GM19328 (cell line): ENCODE measurements around the gene PIP4K2B.
"Not testable (repeated sequence)": the region's sequence is repeated elsewhere in the genome, so short reads cannot be mapped to it uniquely, and the experiment has no call there.

Experiments
- ATAC-seq: cut with Tn5 transposase; IDR thresholded peaks from one replicate; pipeline ENCODE4 v1.9.1; 2021; ENCODE audit warnings: mild to moderate bottlenecking, moderate library complexity; ENCODE audit not compliant: unreplicated experiment

Gene PIP4K2B

DNA sequence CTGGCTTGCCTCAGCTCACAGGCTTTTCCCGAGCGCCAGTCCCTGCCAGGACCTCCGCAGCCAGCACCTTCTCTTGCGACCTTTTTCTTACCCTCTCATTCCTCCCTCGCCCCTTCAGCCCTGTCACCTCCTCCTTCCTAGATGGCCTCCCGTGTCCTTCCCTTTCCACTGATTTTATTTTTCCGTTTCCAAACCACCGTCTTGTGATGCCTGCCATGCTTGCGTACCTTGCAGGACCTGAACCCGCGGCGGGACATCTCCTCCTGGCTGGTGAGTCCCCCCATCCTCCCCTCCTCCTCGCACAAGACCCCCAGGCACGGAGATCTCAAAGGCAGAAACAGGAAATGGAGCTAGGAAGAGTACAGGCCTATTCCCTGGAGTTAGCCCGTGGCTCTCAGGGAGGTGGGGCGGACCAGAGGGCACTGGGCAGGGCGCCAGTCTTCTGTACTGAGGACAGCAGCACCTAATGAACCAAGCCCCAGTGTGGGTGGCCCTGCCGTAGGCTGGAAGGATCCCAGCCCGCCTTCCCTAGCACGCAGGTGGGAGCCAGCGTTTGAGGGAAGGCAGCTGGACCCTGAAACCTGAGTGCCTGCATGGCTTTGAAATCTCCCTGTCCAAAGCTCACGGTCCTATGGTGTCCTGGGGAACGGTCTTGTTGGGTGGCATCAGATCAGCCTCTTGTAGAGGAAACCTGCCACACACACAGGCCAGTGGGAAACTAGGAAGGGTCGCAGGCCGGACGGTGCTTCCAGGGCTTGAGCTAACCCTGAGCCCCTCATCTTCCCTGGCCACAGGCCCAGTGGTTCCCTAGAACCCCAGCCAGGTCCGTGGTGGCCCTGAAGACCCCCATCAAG is 68.6 kb downstream of the PIP4K2B start:
- no peak for ATAC-seq

GRCh38 chr17:38729886-38730525 is 69.3 kb downstream of the PIP4K2B start, which contains the start of gene CISD3:
TSS of gene CISD3 (plus strand) at chr17:38730341. CDS start at chr17:38730359, 18 bp downstream.
- ATAC-seq = peak; percentile 80

DNA sequence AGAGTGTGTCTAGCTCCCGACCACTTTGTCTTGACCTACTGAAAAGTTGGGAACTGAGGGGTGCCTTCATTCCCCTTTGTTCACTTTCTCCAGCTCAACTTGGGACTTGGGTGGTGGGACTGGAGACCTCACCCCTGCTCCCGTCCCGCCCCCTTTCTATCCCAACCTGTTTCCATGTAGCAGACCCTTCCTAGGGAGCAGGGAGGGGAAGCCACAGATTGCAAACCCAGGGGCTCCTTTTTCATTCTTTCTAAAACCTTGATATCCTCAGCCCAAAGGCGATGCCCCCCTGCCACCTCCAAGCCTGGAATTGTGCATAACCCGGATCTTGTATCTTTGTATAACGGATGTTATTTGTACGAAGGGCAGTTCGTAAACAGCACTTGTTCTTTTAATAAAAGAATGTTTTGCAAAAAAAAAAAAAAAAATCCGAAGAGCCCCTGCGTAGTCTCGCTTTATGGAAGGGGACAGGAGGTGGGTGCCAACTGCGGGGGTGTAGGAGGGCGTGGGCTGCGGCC is 69.9 kb downstream of the PIP4K2B start:
- ATAC-seq = no peak

DNA sequence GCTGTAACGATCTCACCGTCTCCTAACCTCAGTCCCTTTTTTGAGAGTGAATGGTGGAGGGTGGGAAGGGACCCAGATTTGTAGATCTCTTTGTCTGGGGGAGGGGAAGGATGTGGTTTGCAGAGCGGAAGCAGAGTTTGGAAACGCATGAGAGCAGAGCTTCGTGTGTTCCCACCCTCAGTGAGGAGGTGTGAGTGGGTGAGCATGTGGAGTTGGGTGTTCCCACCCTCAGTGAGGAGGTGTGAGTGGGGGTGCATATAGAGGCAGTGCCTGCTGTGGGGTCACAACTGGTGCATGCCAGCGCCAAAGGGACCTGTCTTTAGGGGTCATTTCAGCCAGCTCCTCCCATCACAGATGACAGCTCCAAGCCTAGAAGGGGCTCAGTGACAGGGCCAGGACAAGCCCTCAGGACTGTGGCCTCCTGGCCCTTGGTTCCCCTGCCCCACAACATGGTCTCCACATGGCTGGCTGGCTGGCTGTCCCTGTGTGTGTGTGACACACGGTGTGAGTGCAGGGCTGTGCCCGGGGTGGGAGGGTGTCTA is 71.0 kb downstream of the PIP4K2B start:
- ATAC-seq = no peak

- no peak for ATAC-seq
These were observed 71.6 kb downstream of the PIP4K2B start for GRCh38 chr17:38727736-38728135.

DNA sequence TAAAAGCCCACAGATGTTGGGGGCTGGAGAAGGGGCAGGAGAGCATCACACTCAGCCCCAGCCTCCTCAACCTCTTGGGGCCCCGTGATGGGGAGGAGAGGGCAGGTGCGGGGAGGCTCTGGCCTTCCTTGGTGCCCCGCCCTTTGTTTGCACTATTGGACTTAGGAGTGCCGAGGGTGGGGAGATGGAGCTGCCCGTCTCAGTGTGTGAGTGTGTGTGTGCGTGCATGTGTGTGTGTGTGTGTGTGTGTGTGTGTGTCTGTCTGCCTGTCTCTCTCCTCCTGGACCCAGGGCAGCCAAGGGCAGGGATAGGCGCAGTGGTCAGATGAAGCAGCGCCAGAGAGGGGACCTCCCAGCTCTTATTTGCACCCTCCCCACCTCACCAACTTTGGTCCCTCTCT is 73.2 kb downstream of the PIP4K2B start:
- not testable (repeated sequence) for ATAC-seq

DNA sequence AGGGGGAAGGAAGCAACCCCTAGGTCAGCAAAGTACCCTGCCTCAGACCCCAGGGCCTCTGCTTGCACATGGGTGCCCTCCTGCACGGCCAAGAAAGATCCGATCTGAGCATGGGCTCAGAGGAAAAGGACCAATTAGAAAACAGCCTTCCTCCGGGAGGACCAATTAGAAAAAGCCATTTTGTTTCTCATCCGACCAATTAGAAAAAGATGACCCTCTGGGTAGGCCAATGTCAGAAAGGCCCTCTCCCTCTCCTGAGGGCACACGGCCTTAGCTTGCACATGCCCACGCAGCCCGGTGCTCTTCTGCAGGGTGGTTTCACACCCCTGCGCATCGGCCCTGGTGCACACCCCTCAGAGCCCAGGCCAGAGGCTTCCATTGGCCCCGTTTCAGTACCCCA is 74.3 kb downstream of the PIP4K2B start:
- ATAC-seq = no peak

DNA sequence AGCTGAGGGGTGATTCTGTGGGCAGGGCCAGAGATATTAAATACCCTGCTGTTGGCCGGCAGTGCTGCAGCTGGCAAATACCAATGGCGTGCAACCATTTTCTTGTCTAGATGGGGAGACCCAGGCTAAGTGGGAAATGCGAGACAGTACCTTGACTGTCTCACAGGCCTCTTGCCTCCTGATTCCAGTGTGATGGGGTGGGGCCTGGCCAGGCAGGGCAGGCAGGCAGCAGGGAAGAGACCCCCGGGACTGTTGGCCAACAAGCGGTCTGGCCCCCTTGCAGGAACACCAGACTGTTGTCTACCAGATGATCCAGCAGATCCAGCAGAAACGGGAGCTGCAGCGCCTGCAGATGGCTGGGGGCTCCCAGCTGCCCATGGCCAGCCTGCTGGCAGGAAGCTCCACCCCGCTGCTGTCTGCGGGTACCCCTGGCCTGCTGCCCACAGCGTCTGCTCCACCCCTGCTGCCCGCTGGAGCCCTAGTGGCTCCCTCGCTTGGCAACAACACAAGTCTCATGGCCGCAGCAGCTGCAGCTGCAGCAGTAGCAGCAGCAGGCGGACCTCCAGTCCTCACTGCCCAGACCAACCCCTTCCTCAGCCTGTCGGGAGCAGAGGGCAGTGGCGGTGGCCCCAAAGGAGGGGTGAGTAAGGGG is 74.9 kb downstream of the PIP4K2B start:
- ATAC-seq = no peak

- ATAC-seq = no peak
These were observed 77.6 kb downstream of the PIP4K2B start for GRCh38 chr17:38721802-38722201.

DNA sequence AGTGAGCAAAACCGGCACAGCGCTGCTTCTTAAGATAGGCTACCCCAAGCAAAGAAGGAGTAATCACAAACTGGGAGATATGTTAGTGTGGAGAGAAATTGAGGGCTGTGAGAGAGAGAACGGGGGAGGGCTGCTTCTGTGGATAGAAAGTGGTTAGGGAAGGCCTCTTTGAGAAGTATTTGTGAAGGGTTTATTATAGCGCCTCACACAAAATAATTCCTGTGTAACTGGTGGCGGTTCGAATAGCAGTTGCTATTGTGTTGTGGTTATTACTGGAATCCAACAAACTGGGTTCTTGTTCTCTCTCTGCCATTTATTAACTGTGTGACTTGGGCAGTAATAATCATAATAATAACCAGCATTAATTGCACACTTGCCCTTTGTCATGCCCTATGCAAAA is 78.4 kb downstream of the PIP4K2B start:
- no peak for ATAC-seq

DNA sequence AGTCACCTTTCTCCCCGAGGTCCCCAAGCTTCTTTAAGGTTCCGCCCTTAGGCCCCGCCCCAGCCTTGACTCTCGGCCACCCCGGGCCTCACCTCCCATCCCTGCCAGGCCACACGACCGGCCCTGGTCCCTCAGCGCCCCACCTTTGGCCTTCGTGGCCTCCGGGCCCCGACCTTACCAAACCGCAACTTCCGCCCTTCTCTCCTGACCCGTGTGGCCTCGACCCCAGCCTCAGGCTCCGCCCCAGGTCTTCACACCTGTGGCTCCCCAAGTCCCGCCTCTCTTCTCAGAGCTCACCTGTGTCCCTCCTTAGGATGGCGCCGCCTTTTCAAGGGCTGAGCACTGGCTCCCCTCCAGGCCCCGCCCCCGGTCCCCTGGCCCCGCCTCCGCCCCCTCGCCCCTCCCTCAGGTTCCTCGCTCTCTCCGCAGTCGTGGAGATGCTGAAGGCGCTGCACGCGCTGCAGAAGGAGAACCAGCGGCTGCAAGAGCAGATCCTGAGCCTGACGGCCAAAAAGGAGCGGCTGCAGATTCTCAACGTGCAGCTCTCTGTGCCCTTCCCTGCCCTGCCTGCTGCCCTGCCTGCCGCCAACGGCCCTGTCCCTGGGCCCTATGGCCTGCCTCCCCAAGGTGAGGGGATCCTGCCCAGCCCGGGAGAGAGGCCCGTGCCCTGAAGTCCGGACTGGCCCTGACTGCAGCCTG is 79.3 kb downstream of the PIP4K2B start:
- no peak for ATAC-seq

DNA sequence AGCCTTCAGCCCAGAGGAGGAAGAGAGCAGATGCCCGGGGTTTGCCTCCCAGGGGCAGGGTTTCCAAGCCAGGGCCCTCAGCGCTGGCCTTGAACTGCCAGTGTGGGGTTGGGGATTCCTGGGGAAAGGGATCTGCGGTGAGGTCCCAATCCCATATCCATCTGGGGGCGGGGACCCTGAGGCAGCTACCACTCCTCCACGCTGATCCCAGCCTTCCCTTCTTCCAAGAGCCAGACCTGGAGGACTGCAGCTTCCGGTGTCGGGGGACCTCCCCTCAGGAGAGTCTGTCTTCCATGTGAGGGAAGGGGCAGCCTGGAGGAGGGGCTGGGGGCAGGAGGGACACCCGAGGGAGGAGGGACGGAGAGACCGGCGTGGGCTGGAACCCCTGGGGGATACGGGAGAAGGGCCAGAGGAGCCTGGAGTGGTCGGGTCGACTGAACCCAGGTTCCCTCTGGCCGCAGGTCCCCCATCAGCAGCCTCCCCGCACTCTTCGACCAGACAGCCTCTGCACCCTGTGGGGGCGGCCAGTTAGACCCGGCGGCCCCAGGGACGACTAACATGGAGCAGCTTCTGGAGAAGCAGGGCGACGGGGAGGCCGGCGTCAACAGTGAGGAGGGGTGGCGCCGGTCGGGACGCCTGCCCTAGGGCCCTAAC is 79.9 kb downstream of the PIP4K2B start:
- ATAC-seq = no peak

DNA sequence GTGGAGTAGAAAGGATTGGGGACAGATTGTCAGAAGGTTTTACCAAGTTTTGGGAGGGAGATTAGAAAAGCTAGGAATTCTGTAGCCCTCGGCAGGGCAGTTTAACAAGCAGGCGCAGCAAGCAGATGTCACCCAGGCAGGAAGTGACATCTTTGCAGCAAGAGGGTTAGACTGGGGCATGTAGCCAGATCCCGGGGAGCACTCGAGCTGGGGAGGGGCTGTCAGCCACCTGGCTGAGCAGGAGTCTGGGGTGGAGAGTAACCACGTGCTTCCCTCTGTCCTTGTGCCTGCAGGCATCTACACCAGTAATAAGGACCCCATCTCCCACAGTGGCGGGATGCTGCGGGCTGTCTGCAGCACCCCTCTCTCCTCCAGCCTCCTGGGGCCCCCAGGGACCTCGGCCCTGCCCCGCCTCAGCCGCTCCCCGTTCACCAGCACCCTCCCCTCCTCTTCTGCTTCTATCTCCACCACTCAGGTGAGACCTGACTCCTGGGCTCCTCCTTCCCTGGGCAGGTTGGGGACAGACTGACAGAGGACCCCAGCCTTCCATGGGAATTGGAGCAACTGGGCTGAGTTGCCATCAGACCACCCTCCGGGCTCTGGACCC is 82.1 kb downstream of the PIP4K2B start:
- ATAC-seq = no peak

DNA sequence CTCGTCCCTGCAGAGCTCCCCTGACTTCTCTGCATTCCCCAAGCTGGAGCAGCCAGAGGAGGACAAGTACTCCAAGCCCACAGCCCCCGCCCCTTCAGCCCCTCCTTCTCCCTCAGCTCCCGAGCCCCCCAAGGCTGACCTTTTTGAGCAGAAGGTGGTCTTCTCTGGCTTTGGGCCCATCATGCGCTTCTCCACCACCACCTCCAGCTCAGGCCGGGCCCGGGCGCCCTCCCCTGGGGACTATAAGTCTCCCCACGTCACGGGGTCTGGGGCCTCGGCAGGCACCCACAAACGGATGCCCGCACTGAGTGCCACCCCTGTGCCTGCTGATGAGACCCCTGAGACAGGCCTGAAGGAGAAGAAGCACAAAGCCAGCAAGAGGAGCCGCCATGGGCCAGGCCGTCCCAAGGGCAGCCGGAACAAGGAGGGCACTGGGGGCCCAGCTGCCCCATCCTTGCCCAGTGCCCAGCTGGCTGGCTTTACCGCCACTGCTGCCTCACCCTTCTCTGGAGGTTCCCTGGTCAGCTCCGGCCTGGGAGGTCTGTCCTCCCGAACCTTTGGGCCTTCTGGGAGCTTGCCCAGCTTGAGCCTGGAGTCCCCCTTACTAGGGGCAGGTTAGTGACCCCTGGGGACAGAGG is 82.9 kb downstream of the PIP4K2B start:
- ATAC-seq = no peak
